Type B pancreatic cell (in vitro differentiated cells): Measurements from ENCODE around the gene DNAJB4. TPM values are rescaled to one million over a fixed set of nuclear protein-coding genes. Genes with fewer than 3 reads are reported as not detected.
A peak's percentile ranks its signal among the peaks of the same experiment; 100 is the strongest.

ENCODE experiments used
- DNase-seq: peaks from one replicate; pipeline ENCODE4 v3.0.0; 2021; ENCODE audit warnings: mixed read lengths; ENCODE audit not compliant: unreplicated experiment; ENCODE audit errors: extremely low spot score
- H3K27ac Mint-ChIP-seq: 2 replicates; pipeline ENCODE4 v1.8.0; 2021; ENCODE audit warnings: mild to moderate bottlenecking, mixed read lengths
- H3K27me3 Mint-ChIP-seq: 2 replicates; pipeline ENCODE4 v1.8.0; 2021; ENCODE audit warnings: mixed read lengths
- H3K36me3 Mint-ChIP-seq: 2 replicates; pipeline ENCODE4 v1.8.0; 2021; ENCODE audit warnings: mixed read lengths
- H3K4me1 Mint-ChIP-seq: one replicate; pipeline ENCODE4 v1.8.0; 2021; ENCODE audit warnings: mixed read lengths; ENCODE audit not compliant: unreplicated experiment
- H3K4me3 Mint-ChIP-seq: 2 replicates; pipeline ENCODE4 v1.8.0; 2021; ENCODE audit warnings: mild to moderate bottlenecking, mixed read lengths
- H3K9me3 Mint-ChIP-seq: 2 replicates; pipeline ENCODE4 v1.8.0; 2021; ENCODE audit warnings: mixed read lengths
- CTCF ChIP-seq: fragments of 200-600 bp; sonication (generic); conservative IDR thresholded peaks from 2 replicates; pipeline ENCODE4 v1.5.0; 2021; ENCODE audit warnings: antibody characterized with exemption, mild to moderate bottlenecking
- total RNA-seq: library from RNA; stranded (reverse); gene quantifications from 2 replicates; pipeline ENCODE4 v1.2.1, GENCODE V29; 2021; ENCODE audit warnings: low replicate concordance

Gene DNAJB4
- total RNA-seq, 1 donor from 2014 or later = 27.7 TPM

- Mint-ChIP-seq H3K4me3 (no peak overlapping the region), H3K36me3 (no peaks in the 10 kb centered on the region), H3K9me3 (no peaks in the 10 kb centered on the region), H3K27ac (no peak overlapping the region), H3K27me3 (no peaks in the 10 kb centered on the region), H3K4me1 (no peaks in the 10 kb centered on the region)
- TF ChIP-seq CTCF = no peak
- DNase-seq = no peak
Measured at GRCh38 chr1:78054559-78054958, 49.8 kb downstream of the DNAJB4 start.

- Mint-ChIP-seq H3K27me3 (no peaks in the 10 kb centered on the region), H3K27ac (no peak overlapping the region), H3K4me1 (no peaks in the 10 kb centered on the region), H3K9me3 (no peaks in the 10 kb centered on the region), H3K4me3 (no peak overlapping the region), H3K36me3 (no peaks in the 10 kb centered on the region)
- no peak for DNase-seq
- no peak for TF ChIP-seq CTCF
Measured at GRCh38 chr1:78054972-78055371, 50.2 kb downstream of the DNAJB4 start.

- H3K36me3 Mint-ChIP-seq = no peaks in the 10 kb centered on the region
- no peaks in the 10 kb centered on the region for H3K27me3 Mint-ChIP-seq
- no peak overlapping the region for H3K4me3 Mint-ChIP-seq
- no peaks in the 10 kb centered on the region for H3K9me3 Mint-ChIP-seq
- no peak for DNase-seq
- TF ChIP-seq CTCF = no peak
- H3K4me1 Mint-ChIP-seq = no peaks in the 10 kb centered on the region
- no peak overlapping the region for H3K27ac Mint-ChIP-seq
Measured at GRCh38 chr1:78055565-78056132, 50.9 kb downstream of the DNAJB4 start.

GRCh38 chr1:78058670-78059069 lies 53.9 kb downstream of the DNAJB4 start:
- Mint-ChIP-seq H3K9me3 (no peaks in the 10 kb centered on the region), H3K4me1 (no peaks in the 10 kb centered on the region), H3K4me3 (no peak overlapping the region), H3K27me3 (no peaks in the 10 kb centered on the region), H3K27ac (no peak overlapping the region), H3K36me3 (no peaks in the 10 kb centered on the region)
- no peak for DNase-seq
- no peak for TF ChIP-seq CTCF

GRCh38 chr1:78060857-78061563 lies 56.3 kb downstream of the DNAJB4 start:
- Mint-ChIP-seq H3K27ac (no peak overlapping the region), H3K4me3 (no peak overlapping the region), H3K27me3 (no peaks in the 10 kb centered on the region), H3K4me1 (no peaks in the 10 kb centered on the region), H3K9me3 (no peaks in the 10 kb centered on the region), H3K36me3 (no peaks in the 10 kb centered on the region)
- peak; percentile 43 for TF ChIP-seq CTCF
- no peak for DNase-seq
